PC-3 (cell line): ENCODE measurements around the gene TMEM213.

Source experiments
- EZH2 ChIP-seq: fragments of 300-600 bp; sonication (generic); IDR thresholded peaks from one replicate; pipeline ENCODE4 v1.6.1; 2017; ENCODE audit warnings: antibody characterized with exemption, mild to moderate bottlenecking, low read length; ENCODE audit not compliant: unreplicated experiment
- TF ChIP-seq, protein P1 (sequence below): fragments of 300-600 bp; sonication (generic); conservative IDR thresholded peaks from 2 replicates; pipeline ENCODE4 v1.5.1; 2017; ENCODE audit warnings: antibody characterized with exemption, low read depth, mild to moderate bottlenecking, low read length

- TF ChIP-seq, protein P1, sequence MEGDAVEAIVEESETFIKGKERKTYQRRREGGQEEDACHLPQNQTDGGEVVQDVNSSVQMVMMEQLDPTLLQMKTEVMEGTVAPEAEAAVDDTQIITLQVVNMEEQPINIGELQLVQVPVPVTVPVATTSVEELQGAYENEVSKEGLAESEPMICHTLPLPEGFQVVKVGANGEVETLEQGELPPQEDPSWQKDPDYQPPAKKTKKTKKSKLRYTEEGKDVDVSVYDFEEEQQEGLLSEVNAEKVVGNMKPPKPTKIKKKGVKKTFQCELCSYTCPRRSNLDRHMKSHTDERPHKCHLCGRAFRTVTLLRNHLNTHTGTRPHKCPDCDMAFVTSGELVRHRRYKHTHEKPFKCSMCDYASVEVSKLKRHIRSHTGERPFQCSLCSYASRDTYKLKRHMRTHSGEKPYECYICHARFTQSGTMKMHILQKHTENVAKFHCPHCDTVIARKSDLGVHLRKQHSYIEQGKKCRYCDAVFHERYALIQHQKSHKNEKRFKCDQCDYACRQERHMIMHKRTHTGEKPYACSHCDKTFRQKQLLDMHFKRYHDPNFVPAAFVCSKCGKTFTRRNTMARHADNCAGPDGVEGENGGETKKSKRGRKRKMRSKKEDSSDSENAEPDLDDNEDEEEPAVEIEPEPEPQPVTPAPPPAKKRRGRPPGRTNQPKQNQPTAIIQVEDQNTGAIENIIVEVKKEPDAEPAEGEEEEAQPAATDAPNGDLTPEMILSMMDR = no peak
- no peak for TF ChIP-seq EZH2
Observed at GRCh38 chr7:138868711-138869110, 70.9 kb downstream of the TMEM213 start.
